Peyer's patch (tissue), 4 donors: ENCODE results near the gene CHKB. TPM values are rescaled to one million over a fixed set of nuclear protein-coding genes. Genes with fewer than 3 reads are reported as not detected.

Experiments used
- DNase-seq, 3 donors: peaks; one replicate each; pipeline ENCODE4 v3.0.0-alpha.2; 2017 to 2019
- H3K27ac ChIP-seq, 4 donors: fragments of 200-600 bp; sonication (generic); one replicate each; pipeline ENCODE4 v1.5.1; 2016 to 2019
- H3K27me3 ChIP-seq, 2 donors: fragments of 200-600 bp; sonication (generic); one replicate each; pipeline ENCODE4 v1.5.1; 2019
- H3K36me3 ChIP-seq, 3 donors: fragments of 200-600 bp; sonication (generic); one replicate each; pipeline ENCODE4 v1.5.1; 2016 to 2019
- H3K4me1 ChIP-seq, 4 donors: fragments of 200-600 bp; sonication (generic); one replicate each; pipeline ENCODE4 v1.5.1; 2016 to 2019
- H3K4me3 ChIP-seq, 4 donors: fragments of 200-600 bp; sonication (generic); 1 replicate in 3 of 4; 2 replicates in 1 of 4; pipeline ENCODE4 v1.5.1; 2016 to 2019; ENCODE audit warnings: mild to moderate bottlenecking in 1 of 4
- H3K9me3 ChIP-seq, 4 donors: fragments of 200-600 bp; sonication (generic); one replicate each; pipeline ENCODE4 v1.5.1; 2016 to 2019; ENCODE audit warnings: mild to moderate bottlenecking in 1 of 4
- POLR2A ChIP-seq, 2 donors: fragments of 450-650 bp; IDR thresholded peaks; one replicate each; pipeline ENCODE4 v1.5.1; 2017; ENCODE audit warnings: antibody characterized with exemption in 2 of 2, mild to moderate bottlenecking in 2 of 2, moderate library complexity in 2 of 2
- total RNA-seq, 4 donors: library from RNA; depleted of rRNA; stranded (reverse); fragments of >200 nt; gene quantifications; one replicate each; pipeline ENCODE4 v1.1.0, GENCODE V29; 2016
- TF ChIP-seq, protein P1 (sequence below), 6 experiments: fragments of 450-650 bp in 4 of 6; fragments of 200-600 bp in 2 of 6; sonication (generic) in 1 of 6; IDR thresholded peaks; one replicate each; pipeline ENCODE4 v1.5.1; 2017 to 2019; ENCODE audit warnings: antibody characterized with exemption in 6 of 6, mild to moderate bottlenecking in 3 of 6, moderate library complexity in 1 of 6

CHKB gene
- total RNA-seq, 4 donors from 2014 or later: 111 to 278 (median 156) TPM

DNA sequence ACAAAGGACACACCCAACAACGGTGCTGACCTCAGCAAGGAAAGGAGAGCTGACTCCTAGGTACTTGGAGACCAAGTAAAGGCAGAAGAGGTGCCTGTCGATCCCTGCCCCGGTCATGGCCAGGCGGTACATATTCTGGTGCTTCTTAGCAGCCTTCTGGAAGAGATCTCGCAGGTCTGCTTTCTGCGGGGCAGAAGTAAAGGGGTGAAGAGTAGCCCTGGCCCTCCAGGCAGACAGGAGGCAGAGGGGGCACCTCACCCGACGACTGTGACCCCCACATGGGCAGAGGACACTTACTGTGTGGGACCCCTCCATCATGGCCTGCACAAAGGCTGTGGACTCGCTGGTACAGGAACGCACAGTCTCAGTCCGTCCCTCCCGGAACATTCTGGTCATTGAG is 11.8 kb downstream of the CHKB start:
- no peak for DNase-seq
- H3K9me3 ChIP-seq: no peaks in the 10 kb centered on the region
- H3K36me3 ChIP-seq: peaks cover 0 to 31% (median 0%) of the 10 kb centered on the region in 3 donors
- no peaks in the 10 kb centered on the region for H3K4me1 ChIP-seq
- H3K27ac ChIP-seq: no peak overlapping the region
- no peak for TF ChIP-seq POLR2A (IDR thresholded peaks at IDR 0.05)
- TF ChIP-seq, protein P1, sequence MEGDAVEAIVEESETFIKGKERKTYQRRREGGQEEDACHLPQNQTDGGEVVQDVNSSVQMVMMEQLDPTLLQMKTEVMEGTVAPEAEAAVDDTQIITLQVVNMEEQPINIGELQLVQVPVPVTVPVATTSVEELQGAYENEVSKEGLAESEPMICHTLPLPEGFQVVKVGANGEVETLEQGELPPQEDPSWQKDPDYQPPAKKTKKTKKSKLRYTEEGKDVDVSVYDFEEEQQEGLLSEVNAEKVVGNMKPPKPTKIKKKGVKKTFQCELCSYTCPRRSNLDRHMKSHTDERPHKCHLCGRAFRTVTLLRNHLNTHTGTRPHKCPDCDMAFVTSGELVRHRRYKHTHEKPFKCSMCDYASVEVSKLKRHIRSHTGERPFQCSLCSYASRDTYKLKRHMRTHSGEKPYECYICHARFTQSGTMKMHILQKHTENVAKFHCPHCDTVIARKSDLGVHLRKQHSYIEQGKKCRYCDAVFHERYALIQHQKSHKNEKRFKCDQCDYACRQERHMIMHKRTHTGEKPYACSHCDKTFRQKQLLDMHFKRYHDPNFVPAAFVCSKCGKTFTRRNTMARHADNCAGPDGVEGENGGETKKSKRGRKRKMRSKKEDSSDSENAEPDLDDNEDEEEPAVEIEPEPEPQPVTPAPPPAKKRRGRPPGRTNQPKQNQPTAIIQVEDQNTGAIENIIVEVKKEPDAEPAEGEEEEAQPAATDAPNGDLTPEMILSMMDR (IDR thresholded peaks at IDR 0.05): no peak
- H3K4me3 ChIP-seq: no peak overlapping the region
- no peaks in the 10 kb centered on the region for H3K27me3 ChIP-seq

DNA sequence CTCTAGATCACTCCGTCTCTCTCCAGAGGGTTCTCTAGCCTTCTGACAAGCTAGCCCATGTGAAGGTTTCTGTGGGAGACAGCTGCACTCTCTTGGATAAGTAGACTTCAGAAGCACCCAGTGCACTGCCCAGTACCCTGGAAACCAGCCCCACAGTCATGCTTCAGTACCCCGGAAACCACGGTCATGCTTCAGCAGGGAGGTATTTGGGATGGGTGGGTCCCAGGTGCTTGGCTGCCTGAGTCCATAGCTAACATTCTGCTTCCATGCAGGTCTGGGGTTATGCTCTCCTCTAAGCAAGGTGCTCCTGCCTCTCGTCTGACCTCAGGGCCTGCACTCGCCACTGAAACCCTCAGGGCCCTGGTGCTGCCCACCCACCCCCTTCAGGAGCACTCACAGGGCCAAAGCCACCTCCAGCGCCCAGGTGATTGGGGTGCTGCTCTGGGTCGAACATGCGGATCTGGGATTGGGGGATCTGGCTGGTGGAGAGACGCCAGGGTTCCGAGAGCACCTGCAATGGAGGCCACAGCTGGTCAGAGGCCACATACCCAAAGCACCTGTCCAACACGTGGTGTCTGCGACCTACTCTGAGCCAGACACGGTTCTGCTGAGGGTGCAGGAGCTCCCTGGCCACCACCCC is 12.6 kb downstream of the CHKB start:
- H3K9me3 ChIP-seq: no peaks in the 10 kb centered on the region
- H3K27ac ChIP-seq: no peak overlapping the region
- no peaks in the 10 kb centered on the region for H3K27me3 ChIP-seq
- peak in 1 of 3 donors; percentile 40 for DNase-seq
- H3K4me1 ChIP-seq: no peaks in the 10 kb centered on the region
- H3K36me3 ChIP-seq: peaks cover 0 to 31% (median 0%) of the 10 kb centered on the region in 3 donors
- TF ChIP-seq, protein P1 (IDR thresholded peaks at IDR 0.05): no peak
- no peak for TF ChIP-seq POLR2A (IDR thresholded peaks at IDR 0.05)
- no peak overlapping the region for H3K4me3 ChIP-seq

DNA sequence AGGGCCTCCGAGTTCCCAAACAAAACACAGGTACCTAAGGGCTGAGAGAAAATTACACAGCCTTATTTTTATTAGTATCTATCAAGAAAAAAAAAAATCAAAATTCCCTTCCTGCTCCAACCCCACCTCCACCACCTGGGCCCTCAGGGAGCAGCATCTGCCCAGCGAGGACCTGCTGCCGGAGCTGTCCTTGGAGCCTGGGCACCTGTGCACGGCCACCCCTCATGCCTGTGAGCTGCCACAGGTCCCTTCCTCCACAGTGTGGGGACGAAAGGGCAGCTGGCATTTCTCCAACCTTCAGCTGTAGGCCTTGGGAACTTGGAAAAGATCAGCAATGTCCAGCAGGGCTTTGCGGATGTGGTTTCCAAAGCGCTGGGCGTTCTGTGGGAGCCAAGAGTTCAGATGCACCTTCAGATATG is 13.6 kb downstream of the CHKB start:
- Histone ChIP-seq H3K36me3 (peaks cover 0 to 31% (median 0%) of the 10 kb centered on the region in 3 donors), H3K27ac (no peak overlapping the region), H3K4me1 (no peaks in the 10 kb centered on the region), H3K27me3 (no peaks in the 10 kb centered on the region), H3K4me3 (no peak overlapping the region), H3K9me3 (no peaks in the 10 kb centered on the region)
- TF ChIP-seq POLR2A (IDR thresholded peaks at IDR 0.05): no peak
- TF ChIP-seq, protein P1 (IDR thresholded peaks at IDR 0.05): peak in 1 of 6 experiments; percentile 11
- peak in 2 of 3 donors; percentile 58 to 68 for DNase-seq

DNA sequence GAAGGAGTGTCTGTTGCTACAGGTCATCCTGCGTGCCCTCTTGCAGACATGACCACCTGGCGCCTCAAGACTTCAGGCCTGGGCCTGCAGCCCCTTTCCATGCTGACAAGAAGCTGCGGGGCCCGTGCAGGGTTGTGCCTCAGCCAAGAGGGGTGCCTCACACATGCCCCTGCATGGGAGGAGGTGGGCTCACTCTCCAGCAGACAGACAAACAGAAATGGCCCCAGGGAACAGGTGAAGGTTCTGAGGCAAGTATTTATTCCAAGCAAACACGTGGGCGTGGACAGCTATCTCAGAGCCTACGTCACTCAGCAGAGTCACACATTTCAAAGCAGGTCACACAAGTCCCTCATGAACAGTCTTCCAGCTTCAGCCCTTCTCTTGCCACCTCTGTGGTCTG is 14.0 kb downstream of the CHKB start:
- H3K4me1 ChIP-seq: peaks cover 0 to 4% (median under 1%) of the 10 kb centered on the region in 4 donors
- TF ChIP-seq POLR2A (IDR thresholded peaks at IDR 0.05): no peak
- TF ChIP-seq, protein P1 (IDR thresholded peaks at IDR 0.05): no peak
- DNase-seq: peak in 1 of 3 donors; percentile 54
- H3K27ac ChIP-seq: no peak overlapping the region
- no peaks in the 10 kb centered on the region for H3K27me3 ChIP-seq
- no peaks in the 10 kb centered on the region for H3K9me3 ChIP-seq
- no peak overlapping the region for H3K4me3 ChIP-seq
- H3K36me3 ChIP-seq: peaks cover 0 to 31% (median 0%) of the 10 kb centered on the region in 3 donors

DNA sequence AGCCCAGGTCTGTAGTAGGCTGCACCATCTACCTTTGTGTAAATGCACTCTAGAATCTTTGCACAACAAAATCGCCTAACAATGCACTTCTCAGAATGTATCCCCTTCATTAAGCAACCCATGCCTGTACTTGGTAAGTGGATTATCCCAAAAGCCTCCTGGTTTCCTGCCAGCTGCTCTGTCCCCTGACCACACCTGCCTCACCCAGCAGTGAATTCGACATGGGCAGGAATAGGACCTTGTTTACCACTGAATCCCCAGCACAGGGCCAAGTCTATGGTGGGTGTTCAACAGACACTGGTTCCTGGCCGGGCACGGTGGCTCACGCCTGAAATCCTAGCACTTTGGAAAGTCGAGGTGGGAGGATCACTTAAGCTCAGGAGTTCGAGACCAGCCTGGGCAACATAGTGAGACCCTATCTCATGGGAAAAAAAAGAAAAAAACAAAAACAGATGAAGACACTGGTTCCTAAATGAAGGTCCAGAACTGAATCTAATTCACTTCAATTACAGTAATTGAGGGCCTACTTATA is 14.9 kb downstream of the CHKB start:
- TF ChIP-seq, protein P1 (IDR thresholded peaks at IDR 0.05): no peak
- TF ChIP-seq POLR2A (IDR thresholded peaks at IDR 0.05): no peak
- Histone ChIP-seq H3K36me3 (peaks cover 0 to 31% (median 0%) of the 10 kb centered on the region in 3 donors), H3K4me1 (peaks cover 0 to 8% (median 6%) of the 10 kb centered on the region in 4 donors), H3K27me3 (no peaks in the 10 kb centered on the region), H3K9me3 (no peaks in the 10 kb centered on the region), H3K27ac (no peak overlapping the region), H3K4me3 (no peak overlapping the region)
- DNase-seq: no peak
